Fibroblast of the aortic adventitia (primary cell): ENCODE data around the gene GHRL. TPM values are rescaled to one million over a fixed set of nuclear protein-coding genes. Genes with fewer than 3 reads are reported as not detected.
A peak's percentile ranks its signal among the peaks of the same experiment; 100 is the strongest.

Experiments used
- DNase-seq: peaks from one replicate; pipeline ENCODE4 v3.0.0-alpha.2; 2010; ENCODE audit warnings: low read depth
- H3K4me3 ChIP-seq: 2 replicates; pipeline ENCODE4 v1.5.1; 2011; ENCODE audit warnings: low read depth, mild to moderate bottlenecking, control low read depth, low read length, moderate library complexity
- total RNA-seq: library from RNA; depleted of rRNA; stranded (reverse); fragments of >200 nt; gene quantifications from 2 replicates; pipeline ENCODE4 v1.2.3, GENCODE V29; 2012; ENCODE audit warnings: low replicate concordance
- TF ChIP-seq, protein P1 (sequence below): IDR thresholded peaks from 2 replicates; pipeline ENCODE4 v1.5.1; 2011; ENCODE audit warnings: mild to moderate bottlenecking, low read length, control low read depth, inconsistent platforms; ENCODE audit not compliant: insufficient read depth

GHRL gene
- total RNA-seq, 1 donor = not detected

DNA sequence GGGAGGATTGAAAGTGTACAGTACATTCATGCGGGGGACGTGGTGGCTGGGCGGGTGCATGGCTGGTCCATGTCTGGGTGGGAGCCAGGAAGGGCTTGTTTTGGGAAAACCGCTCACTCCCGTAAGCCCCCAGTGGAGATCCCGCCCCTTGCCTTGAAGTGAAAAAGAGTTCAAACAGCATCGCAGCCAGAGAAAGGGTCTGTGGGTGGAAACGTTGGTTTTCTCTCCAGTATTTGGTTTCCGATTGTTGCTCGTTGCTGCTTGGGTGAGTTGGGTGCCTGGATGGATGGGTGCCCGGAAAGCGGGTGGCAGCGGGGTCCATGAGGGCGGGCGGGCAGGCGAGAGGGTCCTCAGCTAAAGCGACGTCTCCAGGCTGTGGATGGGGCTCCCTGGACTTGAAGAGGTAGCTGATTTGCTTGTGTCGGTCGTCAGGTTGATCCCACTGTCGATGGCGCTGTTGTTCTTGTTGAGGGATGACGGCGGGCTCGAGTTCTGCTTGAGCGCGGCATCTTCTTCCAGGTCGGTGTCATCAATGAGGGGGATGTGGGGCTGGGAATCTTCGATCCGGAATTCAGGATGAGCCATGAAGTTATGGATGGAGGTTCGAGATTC lies 35.8 kb upstream of the GHRL start:
- H3K4me3 ChIP-seq = no peak overlapping the region
- TF ChIP-seq, protein P1, sequence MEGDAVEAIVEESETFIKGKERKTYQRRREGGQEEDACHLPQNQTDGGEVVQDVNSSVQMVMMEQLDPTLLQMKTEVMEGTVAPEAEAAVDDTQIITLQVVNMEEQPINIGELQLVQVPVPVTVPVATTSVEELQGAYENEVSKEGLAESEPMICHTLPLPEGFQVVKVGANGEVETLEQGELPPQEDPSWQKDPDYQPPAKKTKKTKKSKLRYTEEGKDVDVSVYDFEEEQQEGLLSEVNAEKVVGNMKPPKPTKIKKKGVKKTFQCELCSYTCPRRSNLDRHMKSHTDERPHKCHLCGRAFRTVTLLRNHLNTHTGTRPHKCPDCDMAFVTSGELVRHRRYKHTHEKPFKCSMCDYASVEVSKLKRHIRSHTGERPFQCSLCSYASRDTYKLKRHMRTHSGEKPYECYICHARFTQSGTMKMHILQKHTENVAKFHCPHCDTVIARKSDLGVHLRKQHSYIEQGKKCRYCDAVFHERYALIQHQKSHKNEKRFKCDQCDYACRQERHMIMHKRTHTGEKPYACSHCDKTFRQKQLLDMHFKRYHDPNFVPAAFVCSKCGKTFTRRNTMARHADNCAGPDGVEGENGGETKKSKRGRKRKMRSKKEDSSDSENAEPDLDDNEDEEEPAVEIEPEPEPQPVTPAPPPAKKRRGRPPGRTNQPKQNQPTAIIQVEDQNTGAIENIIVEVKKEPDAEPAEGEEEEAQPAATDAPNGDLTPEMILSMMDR = no peak
- DNase-seq = no peak

DNA sequence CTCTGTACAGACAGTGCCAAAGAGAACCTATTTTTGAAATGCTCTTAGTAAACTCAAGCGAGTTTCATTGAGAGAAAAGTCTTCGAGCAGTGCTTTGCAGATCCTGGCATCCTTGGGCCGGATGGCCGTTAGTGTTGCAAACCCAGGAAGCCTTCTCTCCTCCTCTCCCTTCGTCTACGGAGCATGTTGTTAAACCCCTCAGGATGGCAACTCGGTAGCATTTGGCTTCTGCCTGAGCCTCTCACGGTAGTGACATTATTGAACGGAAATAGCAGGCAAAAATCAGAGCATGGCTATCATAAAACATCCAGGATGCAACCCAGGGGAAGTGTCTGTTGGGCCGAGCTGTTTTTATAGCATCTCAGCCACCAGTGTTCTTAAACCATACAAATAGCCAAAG lies 34.8 kb upstream of the GHRL start:
- TF ChIP-seq, protein P1 = no peak
- no peak overlapping the region for H3K4me3 ChIP-seq
- DNase-seq = no peak

DNA sequence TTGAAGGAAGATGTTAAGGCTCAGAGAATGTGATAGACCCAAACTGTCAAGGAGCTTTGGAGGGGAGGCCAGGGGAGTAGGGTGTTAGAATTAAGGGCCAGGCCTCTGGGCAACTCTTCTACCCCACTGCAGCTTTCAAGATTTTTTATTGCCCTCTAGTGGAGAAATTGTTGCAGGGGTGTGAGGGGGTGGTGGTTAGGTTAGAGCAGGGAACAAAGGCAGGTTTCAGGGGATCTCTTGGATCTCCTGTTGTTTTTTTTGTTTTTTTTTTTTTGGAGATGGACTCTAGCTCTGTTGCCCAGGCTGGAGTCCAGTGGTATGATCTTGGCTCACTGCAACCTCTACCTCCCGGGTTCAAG lies 29.6 kb upstream of the GHRL start:
- DNase-seq = no peak

DNA sequence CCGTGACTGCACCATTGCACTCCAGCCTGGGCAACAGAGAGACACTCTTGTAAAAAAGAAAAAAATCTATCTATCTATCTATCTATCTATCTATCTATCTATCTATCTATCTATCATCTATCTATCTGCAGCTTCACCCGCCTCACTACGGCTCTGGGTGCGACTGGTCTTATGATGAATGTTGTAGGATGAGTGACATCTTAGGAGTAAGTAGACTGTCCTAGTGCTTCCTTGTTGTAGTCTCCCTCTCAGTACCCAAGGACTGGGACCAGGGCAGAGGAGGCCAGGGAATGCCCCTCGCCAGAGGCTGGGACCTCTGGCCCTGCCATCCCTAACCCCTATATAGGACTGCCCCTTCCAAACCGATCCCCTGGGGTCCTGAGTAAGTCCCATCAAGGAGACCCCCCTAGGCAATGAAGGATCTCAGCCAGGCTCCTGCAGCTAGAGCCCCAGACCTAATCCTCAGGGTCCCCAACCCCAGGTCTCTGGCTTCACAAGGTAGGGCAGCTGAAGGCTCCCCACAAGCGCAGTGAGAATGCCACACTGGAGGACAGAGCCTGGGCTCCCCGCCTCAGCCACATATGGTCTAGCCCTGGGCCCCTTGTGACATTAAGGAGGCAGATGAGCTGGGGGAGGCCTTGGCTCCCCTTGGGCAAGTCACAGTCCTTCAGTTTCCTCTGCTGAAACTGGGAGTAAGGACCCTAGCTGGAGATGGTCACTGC lies 29.0 kb upstream of the GHRL start:
- no peak for DNase-seq
- TF ChIP-seq, protein P1 = no peak
- H3K4me3 ChIP-seq = no peak overlapping the region

More for the DNA sequence above, 29.6 kb upstream of the GHRL start:
- TF ChIP-seq, protein P1 = peak; percentile 13
- no peak overlapping the region for H3K4me3 ChIP-seq

DNA sequence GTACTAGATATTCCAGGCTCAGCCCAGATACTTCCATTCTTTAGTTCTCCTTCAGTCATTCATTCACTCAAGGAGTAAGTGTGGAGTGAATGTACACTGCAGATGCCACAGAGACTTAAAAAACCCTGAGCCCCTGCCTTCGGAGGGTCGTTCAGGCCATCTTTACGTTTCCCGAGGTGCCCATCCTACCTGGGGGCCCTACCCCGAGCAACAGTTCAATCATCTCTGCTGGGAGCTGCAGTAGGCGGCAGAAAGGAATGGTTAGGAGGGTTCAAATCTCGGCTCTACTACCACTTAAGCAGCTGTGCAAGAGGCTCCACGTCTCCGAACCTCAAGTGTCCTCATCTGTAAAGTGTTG lies 27.6 kb upstream of the GHRL start:
- peak overlapping the region; percentile 99 for H3K4me3 ChIP-seq
- TF ChIP-seq, protein P1 = no peak
- no peak for DNase-seq

DNA sequence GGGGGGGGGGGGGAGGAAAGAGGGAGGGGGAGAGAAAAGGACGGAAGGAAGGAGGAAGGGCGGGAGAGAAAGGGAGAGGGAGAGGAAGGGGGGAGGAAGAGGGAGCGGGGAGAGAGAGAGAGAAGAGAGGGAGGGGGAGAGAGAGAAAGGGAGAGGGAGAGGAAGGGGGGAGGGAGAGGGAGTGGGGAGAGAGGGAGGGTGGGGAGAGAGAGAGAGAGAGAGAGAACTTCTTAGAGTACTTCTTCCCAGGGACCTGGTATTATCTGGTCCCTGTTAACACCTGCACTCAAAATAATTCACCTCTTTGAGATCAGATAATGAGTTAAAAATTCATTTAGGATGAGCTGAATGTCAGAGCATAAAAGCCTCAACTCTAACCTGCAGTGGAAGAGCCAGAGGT lies 27.1 kb upstream of the GHRL start:
- TF ChIP-seq, protein P1 = no peak
- peak overlapping the region; percentile 99 for H3K4me3 ChIP-seq
- no peak for DNase-seq
